GM18520 (cell line): ENCODE results near the gene RGS6.

Experiments
- ATAC-seq: cut with Tn5 transposase; IDR thresholded peaks from one replicate; pipeline ENCODE4 v1.9.1; 2021; ENCODE audit not compliant: unreplicated experiment

The RGS6 gene

DNA sequence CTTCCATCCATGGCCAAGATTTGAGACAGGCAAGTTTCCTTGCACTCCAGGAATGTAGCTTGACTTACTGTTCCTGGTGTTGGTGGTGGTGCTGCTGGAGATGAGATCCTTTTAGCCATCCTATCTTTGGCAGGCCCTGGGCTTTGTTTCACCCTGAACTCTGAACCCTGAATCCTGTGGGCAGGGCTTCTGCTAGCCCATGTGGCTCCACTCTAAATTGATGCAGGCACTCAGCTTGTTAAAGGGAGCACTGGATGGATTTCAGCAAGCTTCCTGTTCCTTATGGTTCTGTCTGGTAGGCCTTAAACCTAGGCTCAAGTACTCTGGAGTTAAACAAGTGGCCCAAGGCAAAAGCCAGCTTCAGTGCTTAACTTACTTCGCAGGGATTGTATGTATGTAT lies 138.2 kb downstream of the RGS6 start:
- no peak for ATAC-seq

DNA sequence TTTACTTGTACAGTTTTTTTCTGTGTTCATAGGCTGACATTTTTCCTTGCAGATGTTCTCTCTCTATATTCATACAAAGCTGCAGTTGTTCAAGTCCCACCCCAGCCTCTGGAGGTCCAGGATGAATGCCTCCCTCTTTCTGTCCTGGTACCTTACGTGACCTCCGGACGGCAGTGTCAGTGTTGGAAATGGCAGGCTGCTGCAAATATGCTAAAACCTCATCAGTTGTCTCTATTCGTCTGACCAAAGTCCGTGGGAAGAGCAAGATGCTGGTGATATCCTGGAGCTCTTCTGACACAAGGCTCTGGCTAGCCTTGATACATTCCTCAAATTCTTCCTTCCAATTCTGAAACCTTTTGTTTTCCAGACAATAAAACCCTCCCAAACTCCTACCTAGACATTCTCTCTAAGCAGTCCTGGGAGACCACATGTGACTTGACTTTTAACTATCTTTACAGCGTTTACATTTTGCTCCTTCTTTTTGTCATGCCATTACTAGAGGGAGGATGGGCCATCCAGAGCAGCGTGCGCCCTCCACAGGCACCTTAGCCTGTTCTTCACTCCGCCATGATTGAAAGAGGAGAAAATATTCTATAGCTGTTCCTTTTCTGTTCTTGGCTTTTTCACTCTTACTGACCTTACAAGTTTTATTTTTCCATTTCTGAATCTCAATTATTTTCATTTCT lies 143.6 kb downstream of the RGS6 start:
- no peak for ATAC-seq

DNA sequence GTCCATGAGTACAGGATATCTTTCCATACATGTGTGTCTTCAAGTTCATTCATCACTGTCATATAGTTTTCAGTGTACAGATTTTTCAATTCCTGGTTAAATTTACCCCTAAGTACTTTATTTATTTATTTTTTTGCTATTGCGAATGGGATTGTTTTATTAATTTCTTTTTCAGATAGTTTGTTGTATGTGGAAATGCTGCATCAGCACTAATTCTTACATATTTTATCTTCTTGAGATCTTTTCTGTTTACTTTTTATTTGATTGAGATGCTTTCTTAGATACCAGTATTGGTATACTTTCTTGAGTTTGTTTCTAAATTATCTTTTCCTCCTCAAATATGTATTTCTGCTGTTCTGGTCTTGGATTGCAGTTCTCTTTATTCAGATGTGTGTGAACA lies 148.9 kb downstream of the RGS6 start:
- ATAC-seq, result no peak

DNA sequence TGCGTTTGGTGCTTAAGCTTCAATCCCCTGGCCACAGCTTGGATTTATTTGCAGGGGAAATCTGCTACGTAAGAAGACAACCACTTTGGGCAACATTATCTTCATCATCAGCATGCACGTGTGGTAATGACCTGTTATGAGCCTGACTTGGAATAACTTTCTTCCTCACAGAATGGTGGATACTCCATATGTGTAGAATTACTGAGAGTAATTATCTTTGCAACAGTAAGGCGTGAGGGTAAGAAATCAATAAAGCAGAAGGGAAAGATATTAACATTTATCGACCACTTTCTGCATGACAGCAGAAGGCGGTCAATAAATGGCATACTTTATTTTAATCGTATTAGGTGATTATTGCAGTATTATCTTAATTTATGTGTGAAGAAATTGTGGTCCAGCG lies 152.7 kb downstream of the RGS6 start:
- ATAC-seq, result no peak

DNA sequence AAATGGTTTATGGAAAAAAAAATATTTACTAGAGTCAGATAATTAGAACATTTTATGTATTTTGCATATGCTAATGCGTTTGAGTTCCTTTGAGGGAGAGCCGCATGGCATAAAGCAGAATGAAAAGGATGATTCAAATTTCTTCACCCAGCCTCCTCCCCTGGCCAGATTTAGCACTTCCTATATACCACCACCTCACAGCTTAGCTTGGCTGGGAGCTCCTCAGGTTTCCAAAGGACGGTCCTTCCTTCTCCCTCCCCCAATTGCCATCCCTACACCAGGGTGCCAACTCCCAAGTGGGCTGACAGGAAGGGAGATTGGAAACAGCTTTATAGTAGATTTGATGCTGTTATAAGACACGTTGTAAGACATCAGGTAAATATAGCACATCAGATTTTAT lies 157.4 kb downstream of the RGS6 start:
- no peak for ATAC-seq

DNA sequence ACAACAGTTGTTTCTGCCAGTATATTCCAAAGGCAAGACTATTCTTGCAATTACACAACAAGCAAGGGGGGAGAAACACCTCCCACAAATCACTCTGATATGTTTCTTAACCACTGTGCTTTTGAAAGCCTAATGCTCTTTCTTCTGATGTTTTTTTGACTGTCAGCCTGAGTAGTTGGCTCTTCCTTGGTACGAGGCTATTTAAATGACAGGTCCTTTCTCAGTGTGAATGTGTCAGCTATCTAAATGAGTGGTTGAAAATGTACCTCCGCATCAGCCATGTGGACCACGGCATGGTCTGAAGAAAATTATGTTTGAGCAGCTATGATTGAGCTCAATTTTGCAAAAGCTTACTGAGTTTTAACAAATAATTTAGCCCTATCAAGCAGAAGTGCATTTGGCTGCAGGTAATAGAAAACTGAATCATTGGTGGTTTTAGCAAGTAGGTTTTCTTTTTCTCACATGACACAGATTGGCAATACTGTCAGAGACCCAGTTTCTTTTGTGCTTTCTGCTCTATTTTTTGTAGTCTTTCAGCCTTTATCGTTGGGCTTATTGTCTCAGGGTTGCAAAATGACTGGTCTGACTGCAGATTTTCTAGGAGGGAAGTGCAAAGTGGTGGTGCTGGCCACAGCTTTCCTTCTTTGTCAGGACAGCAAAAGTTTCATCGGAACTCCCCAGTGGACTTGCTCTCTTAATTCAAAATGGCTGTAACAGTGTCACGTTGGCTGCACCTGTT lies 162.8 kb downstream of the RGS6 start:
- no peak for ATAC-seq

DNA sequence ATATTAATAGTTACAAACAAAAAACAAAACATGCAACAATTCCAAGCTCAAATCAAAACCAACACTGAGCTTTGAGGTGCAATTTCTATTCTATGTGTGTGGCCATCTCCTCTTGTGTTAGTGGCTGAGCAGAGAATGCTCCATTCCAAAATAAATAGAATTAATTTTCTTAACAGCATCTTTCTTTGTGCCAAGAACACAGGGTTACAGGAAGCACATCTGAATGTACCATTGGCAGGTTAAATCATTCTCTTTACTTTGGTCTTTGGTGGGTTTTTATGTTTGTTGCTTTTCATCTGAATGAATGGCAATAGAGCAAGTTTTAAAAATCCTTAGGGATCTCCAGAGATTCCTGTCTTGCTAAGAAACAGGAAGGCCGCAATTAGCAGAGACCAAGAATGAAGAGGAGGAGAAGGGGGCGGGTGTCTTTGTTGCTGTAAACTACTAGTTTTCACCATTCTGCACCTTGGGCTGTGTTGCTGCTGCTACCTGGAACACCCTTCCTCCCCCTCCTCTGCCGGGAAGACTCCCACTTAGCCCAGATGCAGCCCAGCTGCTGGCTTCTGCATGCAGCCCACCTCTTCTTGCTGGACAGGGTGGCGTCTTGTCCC lies 165.0 kb downstream of the RGS6 start:
- ATAC-seq, result no peak

DNA sequence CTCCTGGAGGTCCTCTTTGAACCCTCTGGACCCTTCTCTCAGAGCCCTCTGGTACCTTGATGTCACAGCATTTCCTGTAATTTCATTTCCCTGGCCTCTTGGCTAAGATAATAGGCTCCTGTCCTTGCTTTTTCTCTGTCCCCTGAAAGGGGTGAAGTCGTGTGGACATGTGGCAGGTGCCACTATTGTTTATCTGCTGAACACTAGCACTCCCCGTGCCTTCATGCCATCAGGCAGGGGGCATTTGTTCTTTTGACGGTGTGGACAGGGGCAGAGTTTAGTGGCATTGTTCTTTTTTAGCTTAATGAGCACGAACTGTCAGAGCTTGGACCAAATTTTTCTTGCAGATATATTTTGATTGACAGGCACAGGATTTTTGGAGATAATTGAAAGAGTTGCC lies 166.0 kb downstream of the RGS6 start:
- no peak for ATAC-seq

DNA sequence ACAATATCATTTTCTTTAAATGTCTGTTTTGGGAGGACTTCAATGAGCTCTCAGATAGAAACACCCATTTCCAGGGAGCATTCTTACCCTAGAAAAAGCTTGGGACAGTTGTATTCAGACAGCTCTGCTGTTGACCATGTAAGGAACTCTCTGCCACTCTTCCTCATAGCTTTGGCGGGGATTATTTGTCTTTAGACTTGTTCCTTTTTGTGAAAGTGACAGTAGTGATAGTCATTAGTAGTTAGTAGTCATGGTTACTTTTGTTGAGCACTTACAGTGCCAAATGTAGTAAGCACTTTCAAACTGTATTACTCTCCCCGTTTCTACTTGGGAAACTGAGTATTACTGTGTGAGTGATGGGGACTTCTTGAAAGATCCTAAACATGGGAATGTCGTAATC lies 167.3 kb downstream of the RGS6 start:
- no peak for ATAC-seq

DNA sequence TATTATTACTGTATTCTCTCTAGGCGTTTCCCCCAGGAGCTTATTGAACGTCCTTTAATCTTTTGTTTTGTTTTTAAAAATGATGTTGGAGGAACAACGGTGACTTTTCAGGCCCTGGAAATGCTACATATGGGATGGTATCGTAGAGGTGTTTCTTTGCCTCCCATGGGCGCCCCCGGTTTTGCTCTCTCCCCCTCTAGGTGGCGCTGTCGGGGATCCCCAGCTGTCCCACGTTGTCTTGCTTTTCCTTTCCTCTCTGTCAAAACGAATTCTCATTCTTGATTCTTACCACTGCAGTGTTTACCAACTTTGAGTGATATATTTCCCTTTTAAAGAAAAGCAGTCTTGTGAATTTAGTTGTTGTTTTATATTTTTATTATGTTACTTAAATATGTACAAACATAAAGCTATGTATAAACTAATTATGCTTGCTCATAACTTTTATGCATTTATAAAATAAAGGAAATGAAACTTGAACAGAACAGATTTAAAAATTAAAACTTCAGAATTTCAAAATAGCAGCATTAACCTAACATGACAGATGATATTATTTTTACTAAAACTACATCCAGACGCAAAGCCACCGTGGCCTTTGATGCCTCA lies 171.9 kb downstream of the RGS6 start:
- no peak for ATAC-seq

DNA sequence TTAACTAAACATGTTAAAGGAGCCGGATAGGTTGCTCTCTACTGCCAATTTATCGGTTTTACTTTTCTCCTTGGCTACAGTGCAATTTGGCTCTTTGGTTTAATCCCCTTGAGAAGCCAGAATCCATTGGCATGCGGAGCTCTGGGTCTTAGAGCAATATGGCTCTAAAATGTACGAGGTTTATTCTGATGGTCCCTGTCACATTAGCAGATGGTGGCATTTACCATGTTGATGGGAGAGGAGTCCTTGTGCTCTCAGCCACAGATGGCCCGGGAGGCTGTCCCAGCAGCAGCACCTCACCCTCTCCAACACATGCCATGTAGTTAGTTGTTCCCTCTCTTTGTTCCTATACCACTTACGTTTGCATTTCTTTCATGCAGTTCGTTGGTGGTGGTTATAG lies 179.7 kb downstream of the RGS6 start:
- ATAC-seq, result no peak

DNA sequence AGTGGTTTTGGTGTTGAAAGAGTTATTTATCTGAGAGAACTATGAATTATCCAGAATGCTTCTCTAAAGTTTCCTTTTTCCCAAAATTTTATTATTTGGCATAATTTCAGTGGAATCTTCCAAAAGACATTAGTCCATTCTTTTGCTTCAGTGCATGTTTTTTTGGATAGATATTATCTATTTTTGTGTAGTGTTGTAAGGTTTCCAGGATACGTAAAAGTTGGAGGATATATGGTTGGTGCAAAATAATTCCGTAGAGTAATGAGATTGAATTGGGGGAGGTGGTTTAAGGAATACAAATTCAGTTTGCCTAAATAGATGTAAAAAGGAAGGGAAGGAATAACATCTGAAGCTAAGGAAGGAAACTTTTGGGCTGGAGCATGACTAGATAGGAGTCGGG lies 186.6 kb downstream of the RGS6 start:
- ATAC-seq, result no peak

DNA sequence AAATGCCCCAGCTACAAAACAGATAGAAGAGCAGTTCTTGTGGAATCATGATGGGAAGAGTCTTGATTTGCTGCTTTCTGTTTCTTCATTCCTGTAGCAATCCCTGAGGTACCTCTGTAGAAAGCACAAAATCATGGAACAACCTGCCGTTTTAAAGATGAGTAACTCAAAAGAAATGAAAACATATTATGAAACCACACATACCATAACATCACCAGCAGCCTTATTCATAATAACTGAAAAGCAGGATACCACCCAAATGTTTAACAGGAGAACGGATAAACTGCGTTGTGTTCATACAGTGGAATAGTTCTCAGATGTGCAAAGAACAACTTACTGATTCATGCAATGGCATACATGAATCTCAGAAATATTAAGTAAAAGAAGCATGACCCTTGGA lies 188.1 kb downstream of the RGS6 start:
- no peak for ATAC-seq

DNA sequence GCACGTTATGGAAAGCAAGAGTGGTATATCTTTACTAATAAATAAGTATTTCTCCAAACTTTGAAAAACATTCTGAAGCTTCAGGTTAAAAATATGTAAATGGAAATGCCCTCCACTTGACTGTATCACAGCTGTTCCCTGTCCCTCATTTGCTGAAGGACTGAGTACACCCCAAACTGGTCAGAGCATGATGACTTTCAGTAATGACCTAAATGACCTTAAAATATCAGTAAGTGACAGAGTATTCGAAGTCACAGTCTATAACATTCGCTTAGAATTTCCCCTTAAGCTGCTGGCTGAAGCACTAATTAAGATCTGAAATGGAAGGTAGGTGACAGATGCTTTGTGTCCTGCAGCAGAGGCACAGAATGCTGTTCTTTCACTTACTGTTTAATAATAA lies 191.5 kb downstream of the RGS6 start:
- no peak for ATAC-seq

DNA sequence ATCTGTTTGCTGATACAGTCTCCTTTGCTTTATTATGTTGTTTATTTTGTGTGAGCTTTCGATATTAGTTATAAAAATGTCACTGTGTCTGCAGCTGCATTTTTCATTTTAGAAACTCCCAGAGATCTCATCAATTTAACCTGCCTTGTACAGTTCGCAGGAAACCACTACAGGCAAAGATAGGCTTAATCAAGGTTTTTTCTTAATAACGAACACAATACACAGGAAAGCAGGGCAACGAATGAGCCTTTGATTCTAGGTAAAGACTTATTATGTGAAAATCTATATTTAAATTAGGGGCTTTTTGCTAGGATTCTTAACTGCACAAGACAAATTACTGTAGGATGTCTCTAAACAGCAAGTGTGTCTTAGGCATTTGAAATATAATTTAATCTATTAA lies 191.9 kb downstream of the RGS6 start:
- ATAC-seq, result no peak

DNA sequence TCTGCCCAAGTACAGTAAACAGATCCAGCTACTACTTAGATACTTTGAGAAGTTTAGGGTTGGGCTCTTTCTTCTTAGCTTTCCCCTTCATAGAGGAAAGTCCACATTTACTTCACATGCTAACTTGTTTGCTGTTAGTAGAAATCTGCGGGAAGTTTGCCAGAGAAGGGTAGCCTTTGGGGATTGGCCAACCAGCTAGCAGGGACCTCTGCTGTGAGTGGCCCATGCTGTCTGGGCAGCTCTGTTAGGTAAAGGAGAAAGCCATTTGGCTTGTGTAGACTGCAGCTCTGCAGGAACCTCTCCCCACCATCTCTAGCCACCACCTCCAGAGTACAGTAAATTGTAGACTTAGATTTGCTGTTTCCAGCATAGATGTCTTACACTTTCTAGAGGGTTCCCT lies 193.9 kb downstream of the RGS6 start:
- no peak for ATAC-seq

DNA sequence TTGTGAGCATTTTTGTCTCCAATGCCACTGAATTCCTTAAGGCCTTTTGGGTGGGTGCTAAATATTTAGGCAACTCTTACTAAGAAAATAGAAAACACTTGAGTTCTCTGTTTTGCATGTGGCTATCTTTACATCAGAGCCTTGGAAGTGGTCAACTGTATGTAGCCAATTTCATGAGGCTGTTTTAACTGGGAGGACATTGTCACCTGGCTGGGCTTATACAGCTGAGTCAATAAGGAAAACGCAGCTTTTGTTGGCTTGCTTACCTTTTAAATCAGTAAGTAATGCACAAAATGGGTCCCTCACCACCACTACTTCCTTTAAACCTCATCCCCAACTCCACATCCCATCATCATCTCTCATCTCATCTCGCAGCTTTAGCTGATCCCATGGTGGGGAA lies 194.3 kb downstream of the RGS6 start:
- no peak for ATAC-seq

DNA sequence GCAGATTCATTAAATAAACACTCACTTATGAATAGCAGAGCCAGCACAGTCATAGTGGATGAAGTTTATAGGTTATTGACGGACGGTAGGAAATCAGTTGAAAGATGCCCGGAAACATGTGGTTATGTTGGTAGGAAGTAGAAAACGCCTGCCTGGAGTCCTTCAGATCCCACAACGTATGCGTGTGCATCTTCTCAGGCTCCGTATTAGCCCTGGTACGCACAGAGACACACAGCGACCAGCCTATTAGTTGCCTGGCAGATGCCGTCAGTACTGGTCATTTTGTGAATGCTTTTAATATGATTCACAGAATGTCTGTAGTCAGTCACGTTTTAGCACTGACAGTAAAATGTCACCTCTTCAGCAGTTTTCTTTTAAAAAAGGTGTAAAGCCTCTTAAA lies 196.4 kb downstream of the RGS6 start:
- no peak for ATAC-seq

DNA sequence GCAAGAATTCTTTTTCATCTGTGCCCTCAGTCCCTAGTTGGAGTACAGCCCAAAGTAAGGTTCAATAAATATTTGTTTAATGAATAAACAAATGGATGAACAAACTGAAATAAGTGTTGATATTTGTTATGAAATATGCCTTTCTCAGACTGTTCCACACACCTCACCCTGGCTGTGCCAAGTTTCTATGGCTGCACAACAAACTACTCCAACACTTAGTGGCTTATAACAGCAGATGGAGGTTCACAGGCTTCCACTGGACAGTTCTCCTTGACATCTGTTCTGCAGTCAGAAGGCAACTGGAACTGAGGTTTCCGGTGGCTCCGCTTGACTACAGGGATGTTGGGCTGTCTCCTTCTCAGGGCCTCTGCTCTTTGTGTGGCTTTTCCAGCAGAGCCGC lies 197.1 kb downstream of the RGS6 start:
- no peak for ATAC-seq

DNA sequence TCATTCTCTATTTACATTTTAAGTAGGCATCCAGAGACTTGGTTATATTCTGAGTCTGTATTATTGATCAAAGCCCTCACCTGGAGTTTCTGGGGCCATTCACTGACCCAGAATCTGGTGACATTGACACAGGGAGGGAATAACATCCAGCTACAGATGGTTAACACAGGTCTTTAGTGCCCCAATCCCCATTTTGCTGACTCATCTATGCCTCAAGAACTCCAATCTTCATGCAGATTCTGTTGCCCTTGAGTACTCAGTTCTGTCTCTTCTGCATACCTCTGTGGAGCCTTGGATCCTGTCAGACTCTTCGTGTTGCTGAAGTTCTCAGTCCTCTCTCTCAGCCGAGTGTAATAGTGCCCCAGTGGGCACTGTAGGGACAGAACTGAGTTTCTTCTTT lies 208.9 kb downstream of the RGS6 start:
- no peak for ATAC-seq

DNA sequence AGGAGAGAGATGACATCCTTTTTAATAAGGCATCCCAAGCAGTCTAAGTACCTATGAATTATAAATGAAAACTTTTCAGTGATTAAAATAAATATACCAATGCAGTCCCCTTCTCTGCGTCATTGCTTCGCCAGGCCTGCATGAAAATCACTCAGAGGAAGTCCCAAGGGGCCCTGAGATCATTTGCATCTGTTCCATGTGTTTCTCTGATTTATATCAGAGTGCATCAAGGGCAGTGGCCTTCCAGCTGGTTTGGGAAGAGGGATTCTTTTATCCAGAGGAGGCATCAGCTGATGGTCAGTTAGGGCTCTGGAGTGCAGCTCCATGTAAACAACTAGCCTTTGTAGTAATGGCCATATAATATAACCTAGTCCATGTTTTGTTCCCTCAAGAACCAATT lies 210.1 kb downstream of the RGS6 start:
- ATAC-seq, result no peak

DNA sequence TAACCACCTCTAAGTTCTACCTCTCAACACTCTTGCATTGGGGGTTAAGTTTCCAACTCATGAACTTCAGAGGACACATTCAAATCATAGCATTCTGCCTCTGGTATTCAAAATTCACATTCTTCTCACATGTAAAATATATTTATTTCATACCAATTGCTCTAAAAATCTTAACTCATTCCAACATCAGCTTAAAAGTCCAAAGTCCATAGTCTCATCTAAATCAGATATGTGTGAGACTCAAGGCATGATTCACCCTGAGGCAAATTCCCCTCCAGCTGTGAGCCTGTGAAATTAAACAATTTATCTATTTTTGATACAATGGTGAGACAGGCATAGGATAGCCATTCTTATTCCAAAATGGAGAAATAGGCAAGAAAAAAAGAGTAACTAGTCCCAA lies 214.0 kb downstream of the RGS6 start:
- no peak for ATAC-seq
